Small intestine (tissue), 7 donors: ENCODE results near the gene TMBIM6. TPM values are rescaled to one million over a fixed set of nuclear protein-coding genes. Genes with fewer than 3 reads are reported as not detected.

Experiments
- DNase-seq, 2 donors: peaks; one replicate each; pipeline versions ENCODE4 v3.0.0 to v3.0.0-alpha.2; 2013
- FAIRE-seq: peaks from 2 replicates; lab custom pipeline; 2012; peaks lifted over from hg19 to GRCh38; lab: Jason Lieb, UNC
- H3K27ac ChIP-seq, 3 donors: one replicate each; pipeline ENCODE4 v1.5.1; 2013; ENCODE audit warnings: low read length in 2 of 3, mild to moderate bottlenecking in 2 of 3, control low read depth in 1 of 3, inconsistent platforms in 1 of 3, low read depth in 1 of 3, moderate library complexity in 1 of 3
- H3K27me3 ChIP-seq, 3 donors: one replicate each; pipeline ENCODE4 v1.6.1; 2013; ENCODE audit warnings: low read length in 3 of 3, inconsistent platforms in 1 of 3; ENCODE audit not compliant: control insufficient read depth in 3 of 3, insufficient read depth in 3 of 3
- H3K36me3 ChIP-seq, 3 donors: one replicate each; pipeline ENCODE4 v1.6.1; 2013; ENCODE audit warnings: low read length in 3 of 3, inconsistent platforms in 1 of 3, low read depth in 1 of 3, mild to moderate bottlenecking in 1 of 3, moderate library complexity in 1 of 3; ENCODE audit not compliant: control insufficient read depth in 3 of 3, insufficient read depth in 2 of 3
- H3K4me1 ChIP-seq, 3 donors: one replicate each; pipeline ENCODE4 v1.6.1; 2013; ENCODE audit warnings: low read length in 2 of 3, inconsistent platforms in 1 of 3, low read depth in 1 of 3, mild to moderate bottlenecking in 1 of 3, moderate library complexity in 1 of 3; ENCODE audit not compliant: control insufficient read depth in 3 of 3, insufficient read depth in 2 of 3
- H3K4me3 ChIP-seq, 3 donors: one replicate each; pipeline ENCODE4 v1.5.1; 2013; ENCODE audit warnings: low read length in 3 of 3, control low read depth in 1 of 3, inconsistent platforms in 1 of 3, low read depth in 1 of 3, mild to moderate bottlenecking in 1 of 3, moderate library complexity in 1 of 3
- H3K9me3 ChIP-seq, 2 donors: one replicate each; pipeline ENCODE4 v1.6.1; 2013; ENCODE audit warnings: low read depth in 1 of 2, low read length in 1 of 2; ENCODE audit not compliant: control insufficient read depth in 2 of 2, insufficient read depth in 1 of 2
- WGBS, 3 donors: extraction: QIAGEN DNeasy Blood & Tissue Kit; methylation state at CpG; one replicate each; pipeline ENCODE4 v1.1.7; 2013; 5-methylcytosine and 5-hydroxymethylcytosine counted together
- polyA plus RNA-seq, 4 donors: library from polyadenylated mRNA; stranded (reverse) in 3 of 4; unstranded in 1 of 4; fragments of 200-250 nt in 3 of 4; fragments of 120-200 nt in 1 of 4; gene quantifications; one replicate each; pipeline versions ENCODE4 v1.2.1 to v1.2.3, GENCODE V29; 2013
- donor health status: healthy with polysubstance abuse.
- donor health status: control.
- donor health status: control.
- donor health status: Bipolar disorder and iron deficiency.
- donor health status: healthy.

The TMBIM6 gene
- polyA plus RNA-seq, 4 donors = 174 to 687 (median 294) TPM

DNA sequence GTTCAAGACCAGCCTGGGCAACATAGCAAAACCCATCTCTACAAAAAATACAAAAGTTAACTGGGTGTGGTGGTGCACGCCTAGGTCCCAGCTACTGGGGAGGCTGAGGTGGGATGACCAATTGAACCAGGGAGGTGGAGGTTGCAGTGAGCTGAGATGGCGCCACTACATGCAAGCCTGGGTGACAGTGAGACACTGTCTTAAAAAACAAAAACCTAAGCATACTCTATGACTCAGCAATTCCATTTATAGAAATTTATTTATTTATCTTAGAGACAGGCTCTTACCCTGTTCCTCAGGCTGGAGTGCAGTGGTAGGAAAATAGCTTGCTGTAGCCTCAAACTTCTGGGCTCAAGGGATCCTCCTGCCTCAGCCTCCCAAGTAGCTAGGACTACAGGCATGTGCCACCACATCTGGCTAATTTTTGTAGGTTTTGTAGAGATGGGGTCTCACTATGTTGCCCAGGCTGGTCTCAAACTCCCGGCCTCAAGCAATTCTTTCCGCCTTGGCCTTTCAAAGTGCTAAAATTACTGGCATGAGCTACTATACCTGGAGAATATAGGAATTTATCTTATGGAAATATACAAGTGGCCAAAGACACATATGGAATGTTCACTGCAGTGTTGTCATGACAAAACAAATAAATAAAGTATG, 43.5 kb downstream of the TMBIM6 start:
- FAIRE-seq (no peak), DNase-seq (no peak)
- Histone ChIP-seq H3K36me3 (no peaks in the 10 kb centered on the region), H3K27me3 (no peaks in the 10 kb centered on the region), H3K9me3 (peaks cover 0 to 3% of the 10 kb centered on the region in 2 donors), H3K4me3 (no peak overlapping the region), H3K4me1 (no peaks in the 10 kb centered on the region), H3K27ac (peak overlapping the region in 1 of 3 donors; percentile 48)
- WGBS, 3 donors = 85 to 93% (median 90%) methylated on average over 4 of the region's 4 CpGs

DNA sequence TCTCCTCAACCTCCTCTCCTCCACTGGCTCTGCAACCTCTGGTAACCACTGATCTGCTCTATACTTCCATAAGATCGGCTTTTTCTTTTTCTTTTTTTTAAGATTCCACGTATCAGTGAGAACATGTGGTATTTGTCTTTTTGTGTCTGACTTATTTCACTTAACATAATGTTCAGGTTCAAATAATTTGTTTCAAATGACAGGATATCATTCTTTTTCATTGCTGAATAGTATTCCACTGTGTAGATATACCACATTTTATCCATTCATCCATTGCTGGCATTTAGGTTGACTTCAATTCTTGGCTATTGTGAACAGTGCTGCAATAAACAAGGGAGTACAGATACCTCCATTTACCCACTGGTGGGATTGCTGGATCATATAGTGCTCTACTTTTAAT, 46.3 kb downstream of the TMBIM6 start:
- DNase-seq (no peak), FAIRE-seq (no peak)
- H3K4me3 ChIP-seq = no peak overlapping the region
- H3K4me1 ChIP-seq = no peaks in the 10 kb centered on the region
- 92 to 96% (median 93%) methylated on average over 2 of the region's 2 CpGs for WGBS, 3 donors
- peaks cover 0 to 3% of the 10 kb centered on the region in 2 donors for H3K9me3 ChIP-seq
- H3K36me3 ChIP-seq = peaks cover 0 to 15% (median 0%) of the 10 kb centered on the region in 3 donors
- no peaks in the 10 kb centered on the region for H3K27me3 ChIP-seq
- no peak overlapping the region for H3K27ac ChIP-seq

DNA sequence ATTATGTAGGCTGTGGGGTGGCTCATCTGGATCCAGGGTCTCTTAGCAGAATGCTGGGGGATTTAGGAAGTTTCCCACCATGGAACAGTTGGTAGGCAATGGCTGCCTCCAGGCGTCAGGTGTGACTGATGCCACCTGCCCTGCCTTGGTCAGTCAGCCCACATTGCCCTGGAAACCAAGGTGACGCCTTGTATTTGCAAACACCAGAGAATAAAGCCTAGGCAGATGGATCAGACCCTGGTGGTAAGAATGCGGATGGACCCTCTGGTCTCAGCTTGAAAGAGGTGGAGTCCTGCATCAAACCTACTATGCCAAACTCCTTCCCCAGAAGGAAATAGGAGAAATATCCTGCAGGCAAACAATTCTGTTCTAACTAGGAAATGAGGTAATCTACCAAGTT, 48.6 kb downstream of the TMBIM6 start:
- 76 to 85% (median 78%) methylated on average over 3 of the region's 3 CpGs for WGBS, 3 donors
- FAIRE-seq (no peak), DNase-seq (no peak)
- H3K4me3 ChIP-seq = no peak overlapping the region
- no peaks in the 10 kb centered on the region for H3K4me1 ChIP-seq
- H3K27ac ChIP-seq = no peak overlapping the region
- peaks cover 0 to 36% (median 0%) of the 10 kb centered on the region in 3 donors for H3K36me3 ChIP-seq
- H3K27me3 ChIP-seq = no peaks in the 10 kb centered on the region
- H3K9me3 ChIP-seq = peaks cover 0 to 3% of the 10 kb centered on the region in 2 donors

DNA sequence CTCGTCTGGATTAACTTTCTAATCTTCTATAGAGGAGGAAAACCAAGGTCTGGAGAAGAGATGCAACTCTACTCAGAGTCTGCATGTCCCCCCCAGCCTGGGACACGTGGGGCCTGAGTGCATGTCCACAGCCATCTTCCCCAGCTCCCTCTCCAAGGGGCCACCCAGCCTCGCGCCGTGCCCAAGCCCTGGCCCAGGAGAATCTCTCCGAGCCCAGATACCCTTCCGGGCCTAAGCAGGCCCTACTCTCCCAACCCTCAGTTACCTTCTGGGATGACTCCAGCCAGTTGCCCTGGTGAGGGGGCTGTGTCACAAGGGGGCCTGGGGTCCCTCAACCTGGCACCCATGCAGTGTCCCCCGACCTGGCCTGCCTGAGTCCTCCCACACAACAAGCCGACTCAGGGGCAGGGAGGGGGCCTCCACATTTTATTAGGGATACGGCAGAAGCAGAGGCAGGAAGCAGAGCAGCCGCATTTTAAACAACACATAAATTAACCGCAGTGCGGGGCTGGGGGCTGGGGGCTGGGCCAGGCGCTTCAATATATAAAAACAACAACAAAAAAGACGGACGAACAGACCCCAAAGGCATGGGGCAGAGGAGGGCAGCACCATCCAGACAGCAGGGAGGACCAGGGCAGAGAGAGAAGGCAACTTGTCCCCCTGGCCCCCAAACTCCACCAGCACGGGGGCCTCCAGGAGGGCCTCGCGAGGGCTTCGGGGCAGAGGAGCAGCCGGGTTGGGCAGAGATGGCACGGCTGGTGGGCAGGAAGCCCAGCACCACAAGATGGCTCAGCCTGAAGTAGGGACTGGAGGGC, 49.6 kb downstream of the TMBIM6 start:
- no peak overlapping the region for H3K4me3 ChIP-seq
- DNase-seq = no peak
- H3K36me3 ChIP-seq = peaks cover 0 to 46% (median 0%) of the 10 kb centered on the region in 3 donors
- no peaks in the 10 kb centered on the region for H3K27me3 ChIP-seq
- H3K4me1 ChIP-seq = no peaks in the 10 kb centered on the region
- H3K27ac ChIP-seq = no peak overlapping the region
- WGBS, 3 donors = 73 to 91% (median 87%) methylated on average over 22 of the region's 22 CpGs
- no peak for FAIRE-seq
- peaks cover 0 to 2% of the 10 kb centered on the region in 2 donors for H3K9me3 ChIP-seq

DNA sequence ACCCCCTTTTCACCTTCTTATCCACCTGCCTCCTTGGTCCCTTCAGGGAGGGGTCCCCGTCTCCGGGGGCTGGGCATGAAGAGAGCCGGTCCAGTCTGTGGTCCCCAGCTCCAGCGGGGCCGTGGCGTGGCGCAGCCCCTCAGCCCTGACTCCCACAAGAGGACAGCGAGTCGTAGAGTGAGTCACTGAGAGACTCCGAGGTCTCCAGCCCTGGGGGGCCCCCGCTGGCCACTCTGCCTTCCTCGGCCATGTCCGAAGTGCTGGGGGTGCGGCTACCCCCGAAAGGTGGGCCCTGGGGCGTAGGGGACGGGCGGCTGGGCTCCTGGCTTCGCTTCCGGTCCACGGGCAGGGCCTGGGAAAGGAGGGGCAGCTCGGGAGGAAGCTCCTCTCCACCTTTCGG, 50.3 kb downstream of the TMBIM6 start:
- 91 to 94% (median 91%) methylated on average over 22 to 23 of the region's 23 CpGs for WGBS, 3 donors
- Histone ChIP-seq H3K4me1 (no peaks in the 10 kb centered on the region), H3K9me3 (no peaks in the 10 kb centered on the region), H3K4me3 (no peak overlapping the region), H3K36me3 (peaks cover 0 to 53% (median 0%) of the 10 kb centered on the region in 3 donors), H3K27ac (no peak overlapping the region), H3K27me3 (no peaks in the 10 kb centered on the region)
- DNase-seq (no peak), FAIRE-seq (no peak)

DNA sequence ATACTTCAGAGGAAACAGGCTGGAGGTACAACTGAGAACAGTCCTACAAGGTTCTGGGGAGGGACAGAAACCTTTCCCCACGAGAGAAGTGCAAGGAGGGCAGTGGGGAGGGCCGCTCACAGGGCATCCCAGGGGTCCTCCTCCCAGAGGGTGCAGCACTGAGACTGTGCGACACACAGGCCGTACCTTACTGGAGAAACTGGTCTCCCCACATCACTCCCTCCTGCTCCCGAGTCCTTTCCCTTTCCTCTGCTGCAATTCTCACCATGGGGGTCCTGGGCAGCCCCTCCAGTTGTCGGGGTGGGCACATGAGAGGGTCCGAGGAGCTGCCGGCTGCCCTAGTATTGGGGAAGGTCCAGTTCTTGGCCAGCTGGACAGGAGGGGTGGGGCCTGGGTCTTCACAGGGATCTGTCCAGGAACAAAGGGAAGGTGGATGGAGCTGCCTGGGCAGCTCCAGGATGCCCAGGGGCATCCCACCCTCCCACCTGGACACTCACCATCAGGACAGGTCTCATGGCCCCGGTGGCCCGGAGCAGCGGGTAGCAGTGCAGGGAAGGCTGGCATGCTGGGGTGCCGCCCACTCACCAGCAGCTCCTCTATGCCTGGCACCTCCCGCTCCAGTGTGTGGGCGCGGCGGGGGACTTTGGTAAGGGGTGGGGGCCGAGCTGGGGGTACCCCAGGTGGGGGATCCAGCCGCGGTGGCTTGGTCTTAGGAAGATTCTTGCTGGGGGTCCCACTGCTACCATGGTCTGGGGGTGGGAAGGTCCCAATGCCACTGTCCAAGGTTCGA, 51.0 kb downstream of the TMBIM6 start:
- 85 to 94% (median 91%) methylated on average over 16 to 20 of the region's 20 CpGs for WGBS, 3 donors
- H3K36me3 ChIP-seq = peaks cover 0 to 60% (median 4%) of the 10 kb centered on the region in 3 donors
- FAIRE-seq = no peak

DNA sequence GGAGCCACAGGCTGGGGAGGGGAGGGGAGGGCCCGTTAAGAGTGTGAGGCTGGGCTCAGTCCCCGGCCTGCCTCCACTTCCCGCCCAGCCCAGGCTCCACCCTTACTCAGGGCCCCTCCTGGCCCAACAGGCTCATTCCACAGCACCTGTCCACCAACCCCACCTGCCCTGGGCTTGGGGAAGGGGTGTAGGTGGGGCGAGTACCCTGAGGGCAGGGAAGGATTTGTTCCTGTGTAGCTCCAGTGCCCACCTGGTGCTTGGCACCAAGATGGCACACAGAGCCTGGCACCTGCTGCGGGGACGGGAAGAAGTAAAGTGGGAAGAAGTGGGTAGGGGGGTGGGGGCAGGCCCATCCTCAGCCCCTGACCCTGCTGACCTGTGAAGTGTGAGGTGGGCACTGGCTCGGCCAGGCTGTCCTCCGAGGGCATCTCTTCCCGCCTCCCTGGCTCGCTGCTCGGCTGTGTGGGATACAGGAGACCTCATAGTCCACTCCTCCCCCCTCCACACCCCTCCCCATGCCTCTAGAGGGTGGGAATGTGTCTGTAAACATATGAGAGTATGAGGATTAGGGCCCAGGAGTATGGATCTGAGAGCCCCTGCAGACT, 51.7 kb downstream of the TMBIM6 start:
- WGBS, 3 donors = 70 to 90% (median 85%) methylated on average over 7 to 11 of the region's 11 CpGs
- DNase-seq (no peak), FAIRE-seq (no peak)
- H3K9me3 ChIP-seq = no peaks in the 10 kb centered on the region
- no peak overlapping the region for H3K27ac ChIP-seq
- H3K4me1 ChIP-seq = no peaks in the 10 kb centered on the region
- no peak overlapping the region for H3K4me3 ChIP-seq
- no peaks in the 10 kb centered on the region for H3K27me3 ChIP-seq
- H3K36me3 ChIP-seq = peaks cover 0 to 65% (median 4%) of the 10 kb centered on the region in 3 donors

More for the DNA sequence above, 51.0 kb downstream of the TMBIM6 start:
- Histone ChIP-seq H3K27me3 (no peaks in the 10 kb centered on the region), H3K4me1 (no peaks in the 10 kb centered on the region), H3K9me3 (no peaks in the 10 kb centered on the region), H3K4me3 (no peak overlapping the region), H3K27ac (no peak overlapping the region)
- DNase-seq = no peak

DNA sequence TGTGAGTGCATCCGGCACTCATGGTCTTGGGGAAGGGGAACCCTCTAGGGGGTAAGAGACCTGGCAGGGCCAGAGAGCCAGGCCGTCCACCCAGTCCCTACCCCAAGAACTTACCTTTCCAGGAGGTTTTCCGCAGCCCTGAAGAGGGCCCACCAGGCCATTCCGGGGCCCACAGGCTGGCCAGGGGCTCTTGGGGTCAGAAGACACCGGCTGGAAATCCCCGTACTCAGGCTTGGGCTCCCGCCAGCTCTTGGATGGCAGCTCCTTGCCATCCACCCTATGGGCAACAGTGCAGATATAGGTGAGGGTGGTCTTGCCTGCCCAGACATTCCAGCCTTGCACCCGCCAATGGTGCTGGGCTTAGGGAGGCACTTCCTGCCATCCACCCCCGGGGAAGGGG, 52.3 kb downstream of the TMBIM6 start:
- DNase-seq (no peak), FAIRE-seq (no peak)
- Histone ChIP-seq H3K36me3 (peaks cover 0 to 71% (median 4%) of the 10 kb centered on the region in 3 donors), H3K27ac (no peak overlapping the region), H3K27me3 (no peaks in the 10 kb centered on the region), H3K4me3 (no peak overlapping the region), H3K4me1 (no peaks in the 10 kb centered on the region), H3K9me3 (no peaks in the 10 kb centered on the region)
- WGBS, 3 donors = 91 to 97% (median 92%) methylated on average over 9 of the region's 9 CpGs
